Right ventricle myocardium inferior (tissue), 1 donor: ENCODE measurements around the gene HOOK1. TPM values are rescaled to one million over a fixed set of nuclear protein-coding genes. Genes with fewer than 3 reads are reported as not detected.
"Not testable (repeated sequence)": the region's sequence is repeated elsewhere in the genome, so short reads cannot be mapped to it uniquely, and the experiment has no call there.

ENCODE experiments used
- ATAC-seq: fragments of 200-7000 bp; cut with Tn5 transposase; one replicate; pipeline ENCODE4 v1.9.1; 2020; ENCODE audit warnings: mild to moderate bottlenecking, moderate library complexity
- DNase-seq: peaks from one replicate; pipeline ENCODE4 v3.0.0; 2021; ENCODE audit errors: missing footprints
- intact Hi-C: fragments of 100-400 bp; cut with DNase I; formaldehyde crosslinking; loops from one replicate; pipeline ENCODE4 v1.11.0; 2022
- total RNA-seq: library from RNA; stranded (reverse); fragmentation: NEBNext Ultra II Directional; extraction: Animal tissue kit (Norgen Biotek cat#: 25700); gene quantifications from one replicate; pipeline ENCODE4 v1.2.1, GENCODE V29; 2021
- donor health status: DM: no; HTN: yes; CAD: no; lungs with severe emphysema.

The HOOK1 gene
- total RNA-seq, 1 donor from 2014 or later: 7.3 TPM

GRCh38 chr1:59878370-59878769, 63.6 kb downstream of the HOOK1 start:
- no peak for ATAC-seq
- intact Hi-C loops: no loop called here
- DNase-seq: no peak

- DNase-seq: no peak
- intact Hi-C loops: loop anchor here (1.0 kb wide), 1 partner anchor 68 kb away; no protein-coding TSS in a partner anchor
- no peak for ATAC-seq
These were observed 64.8 kb downstream of the HOOK1 start for GRCh38 chr1:59879574-59879973.

GRCh38 chr1:59879996-59880505, 65.3 kb downstream of the HOOK1 start:
- intact Hi-C loops: loop anchor here (1.0 kb wide), 1 partner anchor 67 kb away; no protein-coding TSS in a partner anchor
- DNase-seq: no peak
- ATAC-seq: no peak

- intact Hi-C loops: no loop called here
- DNase-seq (no peak), ATAC-seq (no peak)
These were observed 66.0 kb downstream of the HOOK1 start for GRCh38 chr1:59880735-59881134.

GRCh38 chr1:59885160-59885832, 70.5 kb downstream of the HOOK1 start:
- DNase-seq: no peak
- ATAC-seq: no peak
- intact Hi-C loops: no loop called here

GRCh38 chr1:59892841-59893811, 78.4 kb downstream of the HOOK1 start:
- DNase-seq (no peak), ATAC-seq (no peak)
- intact Hi-C loops: loop anchor here (5.0 kb wide), 1 partner anchor 34 kb away; the partner anchor contains the start of gene CYP2J2

- intact Hi-C loops: no loop called here
- ATAC-seq (no peak), DNase-seq (no peak)
These were observed 82.4 kb downstream of the HOOK1 start for GRCh38 chr1:59897165-59897564.

GRCh38 chr1:59898927-59899326, 84.2 kb downstream of the HOOK1 start:
- ATAC-seq (no peak), DNase-seq (no peak)
- intact Hi-C loops: no loop called here

- ATAC-seq (no peak), DNase-seq (no peak)
- intact Hi-C loops: no loop called here
These were observed 85.9 kb downstream of the HOOK1 start for GRCh38 chr1:59900640-59901039.

GRCh38 chr1:59901770-59902388, 87.1 kb downstream of the HOOK1 start:
- intact Hi-C loops: no loop called here
- DNase-seq: no peak
- ATAC-seq: no peak

GRCh38 chr1:59903141-59903754, 88.5 kb downstream of the HOOK1 start:
- intact Hi-C loops: no loop called here
- no peak for ATAC-seq

GRCh38 chr1:59906931-59907330, 92.2 kb downstream of the HOOK1 start:
- ATAC-seq: no peak
- DNase-seq: no peak
- intact Hi-C loops: no loop called here

More at GRCh38 chr1:59903141-59903754, 88.5 kb downstream of the HOOK1 start:
- no peak for DNase-seq

GRCh38 chr1:59908084-59908483, 93.3 kb downstream of the HOOK1 start:
- DNase-seq (no peak), ATAC-seq (no peak)
- intact Hi-C loops: no loop called here

- no peak for ATAC-seq
- DNase-seq: no peak
- intact Hi-C loops: no loop called here
These were observed 93.9 kb downstream of the HOOK1 start for GRCh38 chr1:59908682-59909081.

- intact Hi-C loops, DNase-seq, ATAC-seq: not testable (repeated sequence)
These were observed 100.1 kb downstream of the HOOK1 start for GRCh38 chr1:59914791-59915286.

- intact Hi-C loops: no loop called here
- DNase-seq (no peak), ATAC-seq (no peak)
These were observed 100.8 kb downstream of the HOOK1 start for GRCh38 chr1:59915516-59915915.

GRCh38 chr1:59917026-59917784, 102.5 kb downstream of the HOOK1 start:
- ATAC-seq: no peak
- no peak for DNase-seq
- intact Hi-C loops: no loop called here

GRCh38 chr1:59917785-59918180, 103.0 kb downstream of the HOOK1 start:
- no peak for ATAC-seq

More at GRCh38 chr1:59917785-59918180, 103.0 kb downstream of the HOOK1 start:
- no peak for DNase-seq
- intact Hi-C loops: no loop called here
